H7 (cell line): Measurements from ENCODE around the gene ADCY6. TPM values are rescaled to one million over a fixed set of nuclear protein-coding genes. Genes with fewer than 3 reads are reported as not detected.

Source experiments
- DNase-seq: peaks from one replicate; pipeline ENCODE4 v3.0.0; 2012
- H3K27me3 ChIP-seq: 2 replicates; pipeline ENCODE4 v1.6.0; 2011; ENCODE audit warnings: mild to moderate bottlenecking, low read length; ENCODE audit not compliant: control insufficient read depth, insufficient read depth
- H3K36me3 ChIP-seq: replicated peaks from 2 replicates; pipeline ENCODE4 v1.5.1; 2011; ENCODE audit warnings: low read length; ENCODE audit not compliant: control insufficient read depth, insufficient read depth
- H3K4me3 ChIP-seq: 2 replicates; pipeline ENCODE4 v1.5.1; 2011; ENCODE audit warnings: low read depth, mild to moderate bottlenecking, control low read depth, low read length, moderate library complexity; ENCODE audit not compliant: insufficient read depth
- total RNA-seq: library from RNA; depleted of rRNA; stranded (reverse); fragments of >200 nt; shearing (Covaris generic); gene quantifications from 2 replicates; pipeline ENCODE4 v1.2.3, GENCODE V29; 2014

ADCY6 gene
- total RNA-seq, 1 experiment from 2014 or later, result 7.1 TPM

GRCh38 chr12:48803675-48804074, 14.8 kb upstream of the ADCY6 start:
- no peak for DNase-seq
- Histone ChIP-seq H3K27me3 (no peaks in the 10 kb centered on the region; the same call in 1 of the 2 replicates), H3K36me3 (no peaks in the 10 kb centered on the region), H3K4me3 (no peak overlapping the region)

DNA sequence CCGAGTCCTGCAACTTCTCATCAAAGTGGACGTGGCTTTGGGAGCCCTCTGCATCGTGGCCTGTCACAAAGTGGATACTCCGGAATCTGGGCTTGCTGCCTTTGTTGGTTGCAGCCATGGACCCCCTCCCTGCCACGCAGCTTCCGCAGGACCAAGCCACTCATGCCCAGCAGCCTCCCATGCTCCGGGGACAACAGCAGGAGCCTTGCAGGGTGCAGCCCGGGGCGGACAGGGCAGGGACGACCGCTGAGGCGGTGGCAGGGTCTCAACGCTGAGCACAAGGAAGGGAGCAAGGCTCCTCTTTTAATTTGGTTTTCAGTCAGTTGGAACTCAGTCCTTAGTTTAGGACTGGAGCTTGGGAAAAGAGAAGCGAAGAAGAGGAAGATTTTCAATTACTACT, 12.1 kb upstream of the ADCY6 start:
- H3K27me3 ChIP-seq, result no peaks in the 10 kb centered on the region; the same call in 1 of the 2 replicates
- no peaks in the 10 kb centered on the region for H3K36me3 ChIP-seq
- H3K4me3 ChIP-seq, result no peak overlapping the region
- DNase-seq, result peak; percentile 33

DNA sequence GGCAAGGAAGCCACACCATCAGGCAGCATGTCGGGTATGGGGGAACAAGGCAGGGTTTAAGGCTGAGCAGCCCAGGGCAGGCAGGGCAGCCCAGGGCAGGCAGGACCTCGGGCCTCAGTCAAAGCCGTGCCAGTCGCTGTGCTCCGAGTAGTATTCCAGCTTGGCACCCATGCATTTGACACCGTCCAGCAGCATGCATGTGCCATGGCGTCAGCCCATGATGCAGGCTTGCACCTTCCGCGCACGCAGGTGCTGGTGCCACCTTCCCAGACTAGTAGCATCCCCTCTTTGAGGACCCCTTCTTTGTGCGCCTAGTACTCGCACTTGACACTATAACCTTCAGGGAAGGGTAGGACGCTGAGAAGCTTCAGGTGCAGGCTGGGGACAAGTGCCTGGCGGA, 11.6 kb upstream of the ADCY6 start:
- peak; percentile 27 for DNase-seq
- no peaks in the 10 kb centered on the region for H3K36me3 ChIP-seq
- H3K4me3 ChIP-seq, result no peak overlapping the region
- H3K27me3 ChIP-seq, result no peaks in the 10 kb centered on the region; the same call in 1 of the 2 replicates

- Histone ChIP-seq H3K27me3 (no peaks in the 10 kb centered on the region), H3K4me3 (no peak overlapping the region), H3K36me3 (no peaks in the 10 kb centered on the region)
- DNase-seq, result no peak
Measured at GRCh38 chr12:48796976-48797375, 8.1 kb upstream of the ADCY6 start.

GRCh38 chr12:48795550-48796455, 6.9 kb upstream of the ADCY6 start:
- Histone ChIP-seq H3K36me3 (no peaks in the 10 kb centered on the region), H3K4me3 (no peak overlapping the region), H3K27me3 (no peaks in the 10 kb centered on the region)
- peak; percentile 92 for DNase-seq

DNA sequence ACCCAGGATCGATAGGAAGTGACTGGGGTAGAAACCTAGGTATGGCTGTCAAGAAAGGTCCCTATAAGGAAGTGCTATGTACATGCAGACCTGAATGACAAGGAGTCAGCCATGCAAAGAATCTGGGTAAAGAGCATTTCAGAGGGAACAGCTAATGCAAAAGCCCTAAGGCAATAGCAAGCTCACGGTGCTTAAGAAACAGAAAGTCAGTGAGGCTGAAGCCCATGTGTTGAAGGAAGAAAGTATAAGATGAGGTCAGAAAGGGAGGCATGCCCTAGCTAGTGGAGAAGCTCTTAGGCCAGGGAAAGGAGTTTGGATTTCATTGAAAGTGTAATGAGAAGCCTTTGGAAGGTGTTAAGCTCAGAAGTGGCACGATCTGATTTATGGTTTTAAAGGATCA, 6.0 kb upstream of the ADCY6 start:
- DNase-seq, result no peak
- H3K27me3 ChIP-seq, result peaks cover 2% of the 10 kb centered on the region; the same call in 1 of the 2 replicates

DNA sequence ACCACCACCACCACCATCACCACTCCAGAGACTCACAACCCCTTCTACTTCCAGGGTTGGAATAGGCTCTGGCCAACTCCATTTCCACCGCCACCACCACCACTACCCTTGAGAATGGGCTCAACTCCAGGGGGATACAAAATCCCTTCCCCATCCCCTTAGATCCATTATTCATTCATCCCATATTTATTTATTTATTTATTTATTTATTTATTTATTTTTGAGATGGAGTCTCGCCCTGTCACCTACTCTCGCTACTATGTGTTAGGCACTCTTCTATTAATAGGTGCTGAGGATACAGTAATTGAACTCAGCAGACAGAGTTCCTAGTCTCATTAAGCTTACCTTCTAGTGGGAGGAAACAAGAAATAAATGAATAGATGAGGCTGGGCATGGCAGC, 4.8 kb upstream of the ADCY6 start:
- DNase-seq, result no peak
- no peak overlapping the region for H3K4me3 ChIP-seq

More for the DNA sequence above, 6.0 kb upstream of the ADCY6 start:
- H3K4me3 ChIP-seq, result no peak overlapping the region
- no peaks in the 10 kb centered on the region for H3K36me3 ChIP-seq

DNA sequence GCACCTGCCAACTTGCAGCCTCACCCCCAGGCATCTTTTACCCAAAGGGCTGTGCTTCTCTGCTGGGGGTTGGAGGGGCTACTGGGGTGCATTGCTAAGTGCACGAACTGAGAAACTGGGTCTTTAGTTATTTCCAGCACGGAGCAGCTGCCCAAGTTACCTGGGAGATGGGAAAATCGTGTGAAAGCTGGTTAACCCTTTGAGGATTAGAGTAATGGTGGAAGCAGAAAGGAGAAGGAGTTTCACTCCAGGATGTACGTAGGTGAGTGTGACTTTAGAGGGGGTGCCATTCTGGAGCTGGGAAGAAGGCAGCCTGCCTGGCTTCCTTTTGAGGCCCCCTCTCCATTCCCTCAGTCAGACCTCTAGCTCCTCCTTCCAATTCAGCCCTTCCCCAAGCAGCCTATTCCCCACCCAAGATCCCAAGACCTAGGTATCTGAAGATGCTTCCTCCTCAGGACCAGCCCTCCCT, 1.0 kb upstream of the ADCY6 start:
- Histone ChIP-seq H3K36me3 (no peaks in the 10 kb centered on the region), H3K27me3 (peaks cover 16% of the 10 kb centered on the region), H3K4me3 (peak overlapping the region; percentile 80)
- DNase-seq, result peak; percentile 71

More for the DNA sequence above, 4.8 kb upstream of the ADCY6 start:
- H3K36me3 ChIP-seq, result no peaks in the 10 kb centered on the region
- H3K27me3 ChIP-seq, result peaks cover 2% of the 10 kb centered on the region; the same call in 1 of the 2 replicates

GRCh38 chr12:48788524-48788853, 400 bp downstream of the ADCY6 start:
- Histone ChIP-seq H3K27me3 (peaks cover 16% of the 10 kb centered on the region), H3K4me3 (peak overlapping the region; percentile 80), H3K36me3 (no peaks in the 10 kb centered on the region)
- DNase-seq, result no peak

- no peaks in the 10 kb centered on the region for H3K36me3 ChIP-seq
- H3K27me3 ChIP-seq, result peaks cover 16% of the 10 kb centered on the region
- DNase-seq, result no peak
- peak overlapping the region; percentile 80 for H3K4me3 ChIP-seq
Measured at GRCh38 chr12:48787791-48788523, 932 bp downstream of the ADCY6 start.

GRCh38 chr12:48786591-48787544, 2.0 kb downstream of the ADCY6 start:
- no peak for DNase-seq
- H3K27me3 ChIP-seq, result peaks cover 16% of the 10 kb centered on the region
- H3K4me3 ChIP-seq, result no peak overlapping the region
- no peaks in the 10 kb centered on the region for H3K36me3 ChIP-seq

DNA sequence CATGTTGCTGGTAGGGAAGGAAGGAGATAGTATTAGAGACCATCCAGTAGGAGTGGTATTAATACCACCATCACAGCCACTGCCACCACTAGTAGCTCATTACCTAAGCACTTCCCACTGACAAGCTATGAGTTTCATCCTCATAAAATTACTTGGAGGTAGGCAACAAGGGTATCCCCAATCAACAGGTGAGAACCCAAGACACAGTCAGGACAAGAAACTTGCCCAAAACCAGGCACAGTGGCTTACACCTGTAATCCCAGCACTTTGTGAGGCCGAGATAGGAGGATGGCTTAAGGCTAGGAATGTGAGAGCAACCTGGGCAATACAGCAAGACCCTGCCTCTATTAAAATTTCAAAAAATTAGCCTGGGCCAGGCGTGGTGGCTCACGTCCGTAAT, 5.5 kb downstream of the ADCY6 start:
- H3K36me3 ChIP-seq, result no peaks in the 10 kb centered on the region
- DNase-seq, result no peak
- no peak overlapping the region for H3K4me3 ChIP-seq
- H3K27me3 ChIP-seq, result peaks cover 14% of the 10 kb centered on the region

DNA sequence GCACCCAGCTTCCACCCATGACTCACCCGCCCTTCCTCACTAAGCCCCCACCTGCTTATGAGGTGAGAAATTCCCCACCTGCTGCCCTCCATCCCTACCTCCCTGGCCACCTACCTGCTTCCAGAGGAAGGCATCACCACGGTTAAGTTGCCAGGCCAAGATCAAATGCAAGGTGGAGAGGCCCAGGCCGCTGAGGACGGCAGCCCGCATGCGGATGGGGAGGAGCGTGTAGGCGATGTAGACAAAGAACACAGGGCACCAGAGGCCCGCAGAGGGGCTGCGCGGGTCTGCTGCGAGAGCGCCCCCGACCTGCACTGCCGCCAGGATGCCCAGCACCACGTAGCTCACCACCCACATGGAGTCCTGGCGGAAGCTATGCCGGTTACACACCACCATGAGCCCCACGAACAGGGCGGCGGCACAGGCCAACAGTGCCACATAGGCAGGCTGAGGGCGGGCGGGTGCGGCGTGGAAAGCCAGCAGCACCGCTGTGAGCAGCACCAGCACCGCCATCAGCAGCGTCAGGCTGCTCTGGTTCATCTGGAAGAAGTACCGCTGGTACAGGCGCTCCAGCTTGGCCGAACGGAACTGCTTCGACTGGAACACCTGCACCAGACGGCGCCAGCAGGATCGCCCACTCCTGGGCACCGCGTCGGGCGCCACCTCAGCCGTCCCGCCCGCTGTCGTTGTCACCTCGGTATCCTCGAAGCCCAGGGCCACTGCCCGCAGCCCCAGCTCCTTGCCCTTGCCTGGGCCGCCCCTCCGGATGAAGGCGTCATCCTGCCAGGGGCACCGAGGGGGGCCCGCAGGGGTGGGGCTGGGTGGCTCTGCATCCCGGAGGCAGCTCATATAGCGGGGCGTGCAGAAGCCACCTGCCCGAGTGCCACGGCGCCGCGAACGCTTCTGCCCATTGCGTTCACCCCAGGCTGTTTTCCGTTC, 6.2 kb downstream of the ADCY6 start:
- Histone ChIP-seq H3K4me3 (no peak overlapping the region), H3K36me3 (no peaks in the 10 kb centered on the region), H3K27me3 (peaks cover 7% of the 10 kb centered on the region)
- DNase-seq, result no peak
